ENCODE results near the gene RHOF.

- TF ChIP-seq POLR2A (IDR thresholded peaks at IDR 0.05), result no peak
- TF ChIP-seq CTCF (IDR thresholded peaks at IDR 0.05), result no peak
- no peak for TF ChIP-seq POLR2AphosphoS5 (IDR thresholded peaks at IDR 0.05)
Measured at GRCh38 chr12:121823727-121824115, 30.2 kb upstream of the RHOF start.

All from prostate gland (tissue), 2 donors.